ENCODE measurements around the gene MYOZ3. TPM values are rescaled to one million over a fixed set of nuclear protein-coding genes. Genes with fewer than 3 reads are reported as not detected.

The MYOZ3 gene
- total and polyA plus RNA-seq, 2 experiments from 2014 or later: 6.8 to 10.7 TPM

GRCh38 chr5:150639377-150639692 lies 21.7 kb upstream of the MYOZ3 start:
- Histone ChIP-seq H3K27ac (no peak overlapping the region), H3K4me1 (ENCODE audit: low read depth) (peaks cover 22% of the 10 kb centered on the region), H3K27me3 (no peaks in the 10 kb centered on the region), H3K36me3 (no peaks in the 10 kb centered on the region), H3K4me3 (no peak overlapping the region), H3K9me3 (ENCODE audit: low read depth) (no peaks in the 10 kb centered on the region)
- TF ChIP-seq, protein P1, sequence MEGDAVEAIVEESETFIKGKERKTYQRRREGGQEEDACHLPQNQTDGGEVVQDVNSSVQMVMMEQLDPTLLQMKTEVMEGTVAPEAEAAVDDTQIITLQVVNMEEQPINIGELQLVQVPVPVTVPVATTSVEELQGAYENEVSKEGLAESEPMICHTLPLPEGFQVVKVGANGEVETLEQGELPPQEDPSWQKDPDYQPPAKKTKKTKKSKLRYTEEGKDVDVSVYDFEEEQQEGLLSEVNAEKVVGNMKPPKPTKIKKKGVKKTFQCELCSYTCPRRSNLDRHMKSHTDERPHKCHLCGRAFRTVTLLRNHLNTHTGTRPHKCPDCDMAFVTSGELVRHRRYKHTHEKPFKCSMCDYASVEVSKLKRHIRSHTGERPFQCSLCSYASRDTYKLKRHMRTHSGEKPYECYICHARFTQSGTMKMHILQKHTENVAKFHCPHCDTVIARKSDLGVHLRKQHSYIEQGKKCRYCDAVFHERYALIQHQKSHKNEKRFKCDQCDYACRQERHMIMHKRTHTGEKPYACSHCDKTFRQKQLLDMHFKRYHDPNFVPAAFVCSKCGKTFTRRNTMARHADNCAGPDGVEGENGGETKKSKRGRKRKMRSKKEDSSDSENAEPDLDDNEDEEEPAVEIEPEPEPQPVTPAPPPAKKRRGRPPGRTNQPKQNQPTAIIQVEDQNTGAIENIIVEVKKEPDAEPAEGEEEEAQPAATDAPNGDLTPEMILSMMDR (IDR thresholded peaks at IDR 0.05; ENCODE audit: low read depth, low read length): no peak
- DNase-seq (ENCODE audit: low read depth in 1 of 2, low spot score in 1 of 2): no peak

DNA sequence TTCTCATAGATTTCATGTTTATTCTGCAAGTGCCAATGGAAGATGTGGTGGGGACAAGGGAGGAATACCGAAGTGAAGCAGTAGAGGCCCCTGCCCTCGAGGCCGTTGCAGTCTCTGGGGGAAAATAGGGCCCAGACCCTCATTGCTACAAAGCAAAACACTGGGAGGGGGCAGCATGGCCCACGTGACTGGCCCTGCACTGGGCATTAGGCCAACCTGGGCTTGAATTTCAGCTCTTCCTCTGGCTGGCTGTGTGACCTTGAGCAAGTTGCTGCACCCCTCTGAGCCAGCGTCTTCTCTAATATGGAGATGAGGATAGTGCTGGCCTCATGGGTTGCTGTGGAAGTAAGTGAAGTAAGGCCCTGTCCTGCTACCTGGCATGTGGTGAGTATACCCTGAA lies 21.3 kb upstream of the MYOZ3 start:
- Histone ChIP-seq H3K27me3 (no peaks in the 10 kb centered on the region), H3K4me1 (ENCODE audit: low read depth) (peaks cover 26% of the 10 kb centered on the region), H3K4me3 (no peak overlapping the region), H3K27ac (no peak overlapping the region), H3K9me3 (ENCODE audit: low read depth) (no peaks in the 10 kb centered on the region), H3K36me3 (no peaks in the 10 kb centered on the region)
- TF ChIP-seq, protein P1 (IDR thresholded peaks at IDR 0.05; ENCODE audit: low read depth, low read length): no peak
- peak in 1 of 2 donors; percentile 52 for DNase-seq (ENCODE audit: low read depth in 1 of 2, low spot score in 1 of 2)

DNA sequence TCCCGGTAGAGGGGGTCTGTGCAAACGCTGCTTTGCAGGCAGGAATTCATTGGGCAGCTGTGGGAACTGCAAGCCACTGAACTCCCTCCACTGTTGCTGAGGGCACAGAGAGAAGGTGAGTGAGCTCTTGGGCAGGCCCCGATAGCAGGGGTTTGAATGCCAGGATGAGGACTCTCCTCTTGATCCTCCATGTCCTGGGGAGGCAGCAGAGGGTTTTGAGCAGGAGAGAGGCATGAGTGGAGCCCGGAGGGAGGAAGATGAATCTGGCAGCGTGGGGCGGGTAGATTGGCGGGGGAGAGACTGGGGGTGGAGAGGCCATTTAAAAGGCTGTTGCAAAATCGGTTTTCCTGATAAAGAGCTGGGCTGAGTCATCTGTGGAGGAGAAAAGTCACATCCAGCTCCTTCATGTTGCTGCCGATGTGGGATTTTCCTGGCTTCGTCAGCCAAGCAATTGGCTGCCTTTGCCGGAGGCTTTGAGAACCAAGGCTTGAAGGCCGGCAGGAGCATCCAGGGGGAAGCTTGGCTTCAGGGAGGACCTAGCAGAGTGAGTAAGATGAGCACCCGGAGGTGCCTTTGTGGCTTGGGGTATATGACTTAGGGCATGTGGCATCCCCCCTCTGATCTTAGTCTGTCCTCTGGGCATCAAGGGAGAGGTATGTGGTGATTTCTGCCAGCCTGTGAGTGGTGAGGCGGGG lies 20.6 kb upstream of the MYOZ3 start, which contains the start of gene SYNPO:
TSS of gene SYNPO (plus strand) at position 350 of the 695 bp plus-strand sequence. CDS start 7,616 bp downstream, outside the sequence.
- H3K27ac ChIP-seq: no peak within 1 kb of the TSS
- no peak within 1 kb of the TSS for H3K4me3 ChIP-seq
- DNase-seq (ENCODE audit: low read depth in 1 of 2, low spot score in 1 of 2): peak in 1 of 2 donors; percentile 99
- H3K9me3 ChIP-seq (ENCODE audit: low read depth): no peaks in the 10 kb centered on the region
- H3K4me1 ChIP-seq (ENCODE audit: low read depth): peaks cover 33% of the 10 kb centered on the region
- no peaks in the 10 kb centered on the region for H3K27me3 ChIP-seq
- no peaks in the 10 kb centered on the region for H3K36me3 ChIP-seq
- TF ChIP-seq, protein P1 (IDR thresholded peaks at IDR 0.05; ENCODE audit: low read depth, low read length): no peak

- H3K27me3 ChIP-seq: no peaks in the 10 kb centered on the region
- H3K4me1 ChIP-seq (ENCODE audit: low read depth): peaks cover 37% of the 10 kb centered on the region
- no peaks in the 10 kb centered on the region for H3K9me3 ChIP-seq (ENCODE audit: low read depth)
- H3K36me3 ChIP-seq: no peaks in the 10 kb centered on the region
- peak in 1 of 2 donors; percentile 95 for DNase-seq (ENCODE audit: low read depth in 1 of 2, low spot score in 1 of 2)
- no peak overlapping the region for H3K27ac ChIP-seq
- no peak overlapping the region for H3K4me3 ChIP-seq
- TF ChIP-seq, protein P1 (IDR thresholded peaks at IDR 0.05; ENCODE audit: low read depth, low read length): no peak
Observed at GRCh38 chr5:150641006-150641570, 20.0 kb upstream of the MYOZ3 start.

GRCh38 chr5:150641824-150642566 lies 19.1 kb upstream of the MYOZ3 start:
- no peaks in the 10 kb centered on the region for H3K27me3 ChIP-seq
- peak overlapping the region; percentile 11 for H3K27ac ChIP-seq
- H3K4me3 ChIP-seq: no peak overlapping the region
- TF ChIP-seq, protein P1 (IDR thresholded peaks at IDR 0.05; ENCODE audit: low read depth, low read length): no peak
- H3K36me3 ChIP-seq: no peaks in the 10 kb centered on the region
- H3K9me3 ChIP-seq (ENCODE audit: low read depth): no peaks in the 10 kb centered on the region
- H3K4me1 ChIP-seq (ENCODE audit: low read depth): peaks cover 31% of the 10 kb centered on the region
- DNase-seq (ENCODE audit: low read depth in 1 of 2, low spot score in 1 of 2): no peak

Measured in cardiac muscle cell (in vitro differentiated cells and primary cell).